Erythroblast (primary cell): ENCODE data around the gene FBXO28.

Experiments
- DNase-seq, 2 experiments: peaks; one replicate each; lab custom pipeline; 2025; lab: John Stamatoyannopoulos, UW
- GATA1 ChIP-seq: IDR thresholded peaks from 2 replicates; pipeline ENCODE4 v1.6.1; 2011; ENCODE audit warnings: low read depth, mild to moderate bottlenecking, control low read depth, low read length, moderate library complexity
- POLR2A ChIP-seq: IDR thresholded peaks from 2 replicates; pipeline ENCODE4 v1.6.1; 2011; ENCODE audit warnings: mild to moderate bottlenecking, low read length

Gene FBXO28

DNA sequence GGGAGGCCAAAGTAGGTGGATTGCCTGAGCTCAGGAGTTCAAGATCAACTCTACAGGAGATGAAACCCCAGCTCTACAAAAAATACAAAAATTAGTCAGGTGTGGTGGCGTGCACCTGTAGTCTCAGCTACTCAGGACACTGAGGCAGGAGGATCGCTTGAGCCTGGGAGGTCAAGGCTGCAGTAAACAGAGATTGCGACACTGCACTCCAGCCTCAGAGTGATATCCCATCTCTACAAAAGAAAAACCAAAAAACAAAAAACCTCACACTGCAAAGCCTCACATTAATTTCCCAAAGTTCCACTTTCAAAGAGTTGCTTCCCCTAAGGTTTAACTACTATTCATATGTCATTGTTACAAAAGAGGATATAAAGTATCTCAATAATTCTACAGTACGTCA is 29.0 kb upstream of the FBXO28 start:
- DNase-seq, result no peak
- no peak for TF ChIP-seq POLR2A
- TF ChIP-seq GATA1, result no peak

DNA sequence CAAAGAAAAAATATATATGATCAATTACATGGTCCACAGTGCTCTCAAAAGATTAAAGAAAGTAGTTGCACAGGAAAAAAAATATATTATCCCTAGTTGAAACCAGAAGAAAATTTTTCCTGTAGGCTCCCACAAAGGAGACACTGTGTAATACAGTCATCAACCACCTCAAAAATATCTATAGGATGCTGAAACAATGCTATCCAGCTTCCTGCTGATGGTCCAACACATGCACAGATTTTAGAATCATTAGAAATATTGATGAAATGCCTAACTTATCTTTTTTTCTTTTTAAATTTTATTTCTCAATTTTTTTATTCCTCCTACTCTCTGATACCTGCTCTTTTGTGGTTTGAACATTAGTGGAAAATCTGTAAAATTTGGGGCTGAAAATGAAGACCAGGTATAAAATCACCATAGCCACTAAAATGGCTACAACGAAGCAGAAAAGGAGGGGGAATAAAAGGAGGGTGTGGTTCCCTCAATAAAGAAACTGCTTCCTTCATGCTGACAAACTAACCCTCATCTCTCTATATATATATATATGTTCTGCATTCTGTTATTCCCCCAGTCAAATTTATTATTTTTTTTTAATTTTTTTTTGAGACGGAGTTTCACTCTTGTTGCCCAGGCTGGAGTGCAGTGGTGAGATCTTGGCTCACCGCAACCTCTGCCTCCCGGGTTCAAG is 28.3 kb upstream of the FBXO28 start:
- no peak for DNase-seq
- TF ChIP-seq POLR2A (no peak), GATA1 (no peak)

DNA sequence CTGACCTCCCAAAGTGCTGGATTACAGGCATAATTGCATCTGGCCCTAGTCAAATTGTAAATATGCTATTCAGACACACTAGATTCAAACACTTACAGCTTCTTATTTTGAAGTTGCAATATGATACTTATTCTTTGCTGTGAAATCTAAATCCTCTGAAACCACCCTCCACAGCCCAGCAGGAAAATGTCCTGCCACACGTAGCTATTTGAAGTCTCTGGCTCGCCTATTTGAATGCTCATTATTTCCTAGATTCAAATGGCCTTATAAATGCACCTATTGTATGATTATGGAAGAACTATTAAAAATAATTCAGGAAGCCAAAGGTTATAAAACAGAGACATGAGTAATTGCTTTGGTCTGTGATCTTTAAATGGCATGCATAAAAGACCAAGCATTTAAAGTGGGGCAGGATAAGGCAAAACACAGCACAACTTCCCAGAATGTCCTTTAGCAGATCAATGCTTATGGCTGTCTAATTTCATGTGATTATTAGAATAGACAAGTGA is 26.6 kb upstream of the FBXO28 start:
- TF ChIP-seq GATA1 (no peak), POLR2A (no peak)
- no peak for DNase-seq

DNA sequence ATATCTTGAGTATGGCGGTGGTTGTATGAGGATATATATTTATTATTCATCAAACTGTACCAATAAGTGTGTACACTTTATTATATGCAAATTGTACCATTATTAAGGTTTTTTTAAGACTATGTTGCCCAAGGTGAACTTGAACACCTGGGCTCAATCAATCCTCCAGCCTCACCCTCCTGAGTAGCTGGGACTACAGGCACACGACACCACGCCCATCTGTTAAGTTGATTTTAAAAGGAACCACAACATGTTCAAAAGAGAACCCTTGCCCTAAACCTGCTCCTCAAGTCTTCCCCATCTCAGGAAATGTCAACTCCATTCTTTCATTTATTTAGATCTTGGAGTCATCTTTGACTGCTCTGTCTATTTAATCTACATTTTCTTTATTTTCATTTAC is 24.3 kb upstream of the FBXO28 start:
- TF ChIP-seq POLR2A (no peak), GATA1 (no peak)
- DNase-seq, result no peak

DNA sequence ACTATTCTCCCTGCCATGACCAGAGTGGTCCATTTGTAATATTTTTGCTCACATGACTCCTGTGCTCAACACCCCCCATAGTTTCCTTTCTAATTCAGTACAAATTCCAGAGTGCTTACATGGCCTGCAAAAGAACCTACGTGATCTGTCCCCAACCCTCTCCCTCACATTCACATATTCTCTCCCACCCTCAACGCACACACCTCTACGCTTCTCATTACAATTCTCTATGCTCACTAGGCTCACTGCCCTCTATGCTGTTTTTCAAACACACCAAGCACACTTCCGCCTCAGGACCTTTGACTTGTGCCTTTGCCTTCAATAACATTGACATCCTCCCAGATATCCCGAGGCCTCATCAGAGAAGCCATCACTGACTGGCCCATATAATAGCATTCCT is 23.8 kb upstream of the FBXO28 start:
- TF ChIP-seq POLR2A, result no peak
- TF ChIP-seq GATA1, result no peak
- no peak for DNase-seq

DNA sequence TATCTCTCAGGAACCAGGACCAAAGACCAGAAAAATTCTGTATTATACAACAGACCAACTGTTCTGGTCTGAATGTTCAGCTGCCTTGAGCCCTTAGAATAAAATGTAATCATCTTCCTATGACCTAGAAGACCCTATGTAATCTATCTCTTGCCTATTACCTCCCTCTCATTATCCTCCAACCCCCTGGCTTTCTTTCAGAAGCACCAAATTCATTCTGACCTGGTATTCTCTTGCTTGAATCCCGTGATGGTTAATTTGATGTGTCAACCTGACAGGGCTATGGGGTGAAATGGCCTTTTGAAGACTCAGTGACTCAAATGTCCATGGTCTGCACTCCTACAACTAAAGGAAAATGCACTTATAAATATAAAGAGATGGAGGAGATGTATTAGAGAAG is 21.8 kb upstream of the FBXO28 start:
- no peak for DNase-seq
- TF ChIP-seq GATA1, result no peak
- TF ChIP-seq POLR2A, result no peak

DNA sequence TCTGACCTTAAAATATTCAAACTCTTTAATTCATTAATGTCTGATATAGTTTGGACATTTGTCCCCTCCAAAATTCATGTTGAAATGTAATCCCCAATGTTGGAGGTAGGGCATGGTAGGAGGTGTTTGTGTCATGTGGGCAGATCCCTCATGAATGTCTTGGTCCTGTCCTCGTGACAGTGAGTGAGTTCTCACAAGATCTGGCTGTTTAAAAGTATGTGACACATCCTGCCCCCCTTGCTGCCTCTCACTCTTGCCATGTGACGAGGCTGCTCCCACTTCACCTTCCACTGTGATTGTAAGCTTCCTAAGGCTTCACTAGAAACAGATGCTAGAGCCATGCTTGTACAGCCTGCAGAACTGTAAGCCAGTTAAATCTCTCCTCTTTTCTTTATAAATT is 21.3 kb upstream of the FBXO28 start:
- DNase-seq, result no peak
- TF ChIP-seq POLR2A, result no peak
- no peak for TF ChIP-seq GATA1

DNA sequence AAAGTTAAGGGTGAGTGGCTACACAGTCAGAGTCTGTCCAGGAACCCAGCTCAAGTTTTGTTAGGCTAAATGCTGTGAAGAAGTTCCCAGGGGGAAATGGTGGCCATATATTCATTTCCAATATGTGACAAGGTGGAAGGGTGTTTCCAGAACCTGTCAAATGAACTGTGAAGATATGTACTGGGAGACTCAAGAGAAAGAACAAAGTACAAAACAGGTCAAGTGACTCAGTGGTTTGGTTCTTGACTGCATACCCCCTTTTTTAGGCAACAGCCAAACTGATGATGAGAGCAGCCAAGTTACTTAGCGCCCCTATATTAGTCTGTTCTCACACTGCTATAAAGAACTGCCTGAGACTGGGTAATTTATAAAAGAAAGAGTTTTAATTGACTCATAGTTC is 18.6 kb upstream of the FBXO28 start:
- TF ChIP-seq GATA1 (no peak), POLR2A (no peak)
- DNase-seq, result no peak

DNA sequence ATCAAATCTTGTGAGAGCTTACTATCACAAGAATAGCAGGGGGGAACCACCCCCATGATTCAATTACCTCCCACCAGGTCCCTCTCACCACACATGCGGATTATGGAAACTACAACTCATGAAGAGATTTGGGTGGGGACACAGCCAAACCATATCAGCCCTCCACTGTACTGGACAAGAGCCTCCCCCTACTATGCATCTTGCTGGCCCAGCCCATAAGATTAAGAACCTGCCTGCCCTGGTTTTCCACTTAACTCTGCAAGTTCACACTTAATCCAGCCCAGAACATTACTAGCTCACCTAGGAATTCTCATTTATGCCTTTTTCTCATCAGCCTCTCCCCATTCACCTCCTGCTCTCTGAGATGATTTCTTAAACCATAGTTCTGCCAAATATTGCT is 18.0 kb upstream of the FBXO28 start:
- peak in 1 of 2 experiments; percentile 28 for DNase-seq
- TF ChIP-seq GATA1, result no peak
- no peak for TF ChIP-seq POLR2A

DNA sequence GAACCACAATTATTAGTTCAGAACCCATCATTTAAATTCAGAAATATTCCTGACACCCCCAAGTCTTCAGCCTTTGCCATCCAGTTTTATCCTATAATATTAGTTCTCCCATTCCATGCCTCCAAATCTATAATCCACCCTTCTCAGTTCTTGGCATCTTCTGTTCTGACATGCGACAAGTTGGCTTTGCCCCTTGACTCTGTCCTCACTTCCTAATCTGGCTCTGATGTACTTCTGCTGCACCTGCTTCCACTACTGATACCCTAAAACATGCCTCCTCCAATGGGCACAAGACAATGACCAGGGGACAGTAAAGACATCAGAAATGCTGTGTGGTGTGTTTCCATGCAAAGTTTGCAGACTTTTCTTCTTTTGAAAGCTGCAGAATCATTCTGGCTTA is 17.1 kb upstream of the FBXO28 start:
- DNase-seq, result no peak
- TF ChIP-seq POLR2A (no peak), GATA1 (no peak)

DNA sequence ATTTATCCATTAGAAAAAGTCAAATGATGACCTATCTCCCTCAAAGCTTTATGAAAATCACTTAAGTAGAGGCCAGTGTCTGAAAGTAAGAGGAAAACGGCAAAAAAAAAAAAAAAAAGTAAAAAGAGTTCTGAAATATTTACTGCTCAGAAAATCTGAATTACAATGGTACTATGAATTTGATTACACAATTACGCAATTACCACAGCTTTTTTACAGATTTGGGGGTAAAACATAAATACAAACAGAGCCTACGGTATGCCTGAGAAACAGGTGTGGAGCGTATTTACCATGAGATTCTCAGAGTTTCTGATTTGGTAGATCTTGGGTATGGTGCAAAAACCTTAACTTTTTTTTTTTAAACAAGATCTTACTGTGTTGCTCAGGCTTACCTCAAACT is 15.9 kb upstream of the FBXO28 start:
- DNase-seq, result no peak
- TF ChIP-seq GATA1, result no peak
- no peak for TF ChIP-seq POLR2A

DNA sequence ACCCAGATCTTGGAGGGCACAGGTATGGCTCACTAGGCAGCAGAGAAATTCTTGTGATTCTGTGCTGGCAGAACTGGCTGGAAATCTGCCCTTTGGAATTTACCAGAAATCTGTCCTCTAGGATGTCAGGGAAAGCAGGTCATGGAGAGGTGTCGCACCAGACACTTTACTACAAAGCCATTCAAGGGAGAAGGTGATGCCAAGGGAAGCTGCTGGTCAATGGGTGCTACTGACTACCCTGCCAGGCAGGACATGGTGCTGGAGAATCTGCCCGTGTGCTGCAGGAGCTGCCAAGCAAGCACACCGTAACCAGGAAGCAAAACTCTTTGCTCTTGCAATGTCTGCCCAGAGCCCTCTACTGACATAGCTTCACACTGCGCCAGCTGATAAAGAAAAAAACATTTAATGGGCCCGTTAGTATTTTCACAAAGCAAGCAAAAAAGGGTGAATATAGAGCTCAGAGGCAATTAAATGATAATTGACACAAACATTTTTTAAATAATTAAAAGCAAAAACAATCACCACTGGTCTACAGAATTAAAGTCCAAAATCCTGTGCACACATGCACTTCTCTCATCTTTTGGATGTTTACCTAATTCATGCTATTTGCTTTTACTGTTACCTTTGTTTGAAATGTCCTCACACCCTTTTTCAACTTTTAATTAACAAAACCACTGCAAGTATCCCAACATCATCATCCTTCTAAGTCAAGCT is 7.2 kb upstream of the FBXO28 start:
- TF ChIP-seq POLR2A, result no peak
- TF ChIP-seq GATA1, result no peak
- peak; percentile 23 to 56 for DNase-seq

DNA sequence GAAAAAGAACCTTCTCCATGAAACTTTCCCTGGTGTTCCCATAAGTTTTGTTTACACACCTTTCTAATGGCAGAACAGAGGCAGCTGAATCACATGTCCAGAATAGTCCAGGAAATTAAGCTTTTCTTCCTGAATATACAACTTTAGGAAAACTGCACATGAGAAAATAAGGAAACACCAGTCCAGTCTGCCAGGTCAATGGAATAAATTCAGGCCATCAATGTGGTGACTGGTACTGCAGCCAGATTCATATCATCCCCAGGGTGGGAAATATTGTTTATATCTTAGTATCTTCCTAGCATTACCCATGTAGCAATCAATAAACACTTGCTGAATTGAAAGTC is 6.7 kb upstream of the FBXO28 start:
- DNase-seq, result no peak
- no peak for TF ChIP-seq GATA1

DNA sequence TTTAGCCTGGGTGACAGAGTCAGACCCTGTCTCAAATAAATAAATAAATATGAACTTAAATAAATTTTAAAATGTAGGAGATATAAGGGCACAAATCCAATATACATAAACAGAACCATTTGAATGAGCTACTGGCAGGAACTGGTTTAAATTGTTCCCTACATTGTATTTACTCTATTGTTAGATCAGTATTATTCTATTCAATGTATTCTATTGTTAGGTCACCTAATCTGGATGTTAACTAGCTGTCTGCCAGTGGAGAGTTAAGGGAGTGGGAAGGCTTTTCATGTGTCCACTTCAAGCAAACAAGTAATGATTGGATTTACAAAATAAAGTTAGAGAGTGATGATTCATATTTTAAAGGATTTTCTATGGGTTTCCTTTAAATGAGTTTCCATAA is 4.9 kb upstream of the FBXO28 start:
- DNase-seq, result no peak

DNA sequence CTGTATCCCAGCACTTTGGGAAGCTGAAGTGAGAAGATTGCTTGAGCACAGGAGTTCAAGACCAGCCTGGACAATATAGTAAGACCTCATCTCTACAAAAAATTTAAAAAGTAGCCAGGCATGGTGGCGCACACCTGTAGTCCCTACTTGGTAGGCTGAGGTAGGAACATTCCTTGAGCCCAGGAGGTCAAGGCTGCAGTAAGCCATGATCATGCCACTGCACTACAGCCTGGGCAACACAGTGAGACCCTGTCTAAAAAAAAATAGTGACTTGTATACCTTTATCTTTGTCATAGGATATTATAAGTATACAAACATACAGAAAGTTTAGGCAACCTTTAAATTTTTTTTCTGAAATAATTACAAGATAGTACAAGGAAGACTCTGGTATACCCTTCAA is 3.9 kb upstream of the FBXO28 start:
- no peak for DNase-seq
- TF ChIP-seq POLR2A, result no peak
- TF ChIP-seq GATA1, result no peak

More for the DNA sequence above, 4.9 kb upstream of the FBXO28 start:
- TF ChIP-seq GATA1, result no peak
- TF ChIP-seq POLR2A, result no peak
